Measurements from ENCODE around the gene AKAP12.
"Not testable (repeated sequence)": the region's sequence is repeated elsewhere in the genome, so short reads cannot be mapped to it uniquely, and the experiment has no call there.

The AKAP12 gene

DNA sequence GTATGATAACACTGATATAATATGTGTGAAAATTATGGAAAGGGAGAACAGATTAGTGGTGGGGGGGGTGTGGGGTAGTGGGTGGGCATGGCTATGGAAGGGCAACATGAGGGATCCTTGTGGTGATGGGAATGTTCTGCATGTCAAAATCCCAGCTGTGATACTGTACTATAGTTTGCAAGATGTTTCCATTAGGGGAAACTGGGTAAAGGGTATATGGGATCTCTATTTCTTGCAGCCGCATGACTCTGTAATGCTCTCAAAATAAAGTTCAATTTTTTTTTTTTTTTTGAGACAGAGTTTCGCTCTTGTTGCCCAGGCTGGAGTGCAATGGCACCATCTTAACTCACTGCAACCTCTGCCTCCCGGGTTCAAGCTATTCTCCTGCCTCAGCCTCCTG lies 137.3 kb downstream of the AKAP12 start:
- H3K4me2 ChIP-seq = peak overlapping the region; percentile 52; the same call in 1 of the 2 replicates

DNA sequence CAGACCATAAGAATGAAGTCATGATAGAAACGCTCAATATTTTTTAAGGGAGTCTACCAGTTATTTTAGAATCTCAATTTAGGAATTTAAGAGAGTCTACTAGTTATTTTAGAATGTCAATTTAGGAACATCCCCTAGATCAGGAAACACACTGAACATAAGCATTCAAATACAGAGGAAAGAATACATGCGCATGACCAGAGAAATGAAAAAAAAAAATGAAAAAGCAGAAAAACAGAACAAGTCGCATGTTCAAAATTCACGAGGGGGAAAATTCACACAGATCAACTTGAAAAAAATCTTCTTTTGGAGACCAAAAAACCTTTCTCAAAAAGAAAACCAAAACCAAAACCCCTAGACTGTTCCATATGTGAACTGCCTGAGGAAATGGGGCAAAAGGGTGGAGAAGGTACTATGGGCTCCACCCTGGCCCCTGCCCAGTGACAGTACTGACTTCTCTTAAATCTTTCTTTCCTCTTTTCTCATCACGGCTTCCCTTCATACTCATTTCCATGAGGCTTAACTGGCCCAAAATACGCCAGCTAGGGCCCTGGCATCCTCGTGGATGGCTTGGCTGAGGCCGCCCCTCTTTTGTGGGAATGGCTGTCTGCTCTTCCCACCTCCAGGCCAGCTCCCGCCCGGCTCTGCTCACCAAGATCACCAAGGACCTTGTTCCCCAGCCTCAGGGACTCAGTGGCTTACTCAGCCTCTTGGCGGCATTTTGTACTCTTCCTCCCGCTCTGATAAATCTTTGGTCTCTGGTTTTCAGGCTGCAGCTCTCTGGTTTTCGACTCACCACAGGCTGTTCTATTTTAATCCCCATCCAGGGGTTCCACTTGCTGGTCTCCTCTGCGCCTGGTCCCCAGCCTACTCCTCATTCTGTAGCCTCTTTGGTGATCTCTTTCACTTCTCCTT lies 140.4 kb downstream of the AKAP12 start:
- H3K4me1 ChIP-seq (ENCODE audit: low read depth, poor library complexity, severe bottlenecking) = peaks cover 71% of the 10 kb centered on the region
- peak overlapping the region; percentile 57 for H2AFZ ChIP-seq (ENCODE audit: low read depth)
- H3K36me3 ChIP-seq (ENCODE audit: insufficient read depth) = no peaks in the 10 kb centered on the region
- H3K4me3 ChIP-seq (IDR thresholded peaks at IDR 0.05; ENCODE audit: insufficient read depth, low read depth, low read length) = no peak overlapping the region
- H3K27ac ChIP-seq = peak overlapping the region; percentile 93
- H3K79me2 ChIP-seq (ENCODE audit: insufficient read depth, low read depth) = peaks cover 89% of the 10 kb centered on the region
- peak overlapping the region; percentile 98 for H3K4me2 ChIP-seq
- H3K27me3 ChIP-seq (ENCODE audit: insufficient read depth, low read depth) = no peaks in the 10 kb centered on the region
- peak overlapping the region; percentile 89 for H3K9ac ChIP-seq
- TF ChIP-seq, protein P1, sequence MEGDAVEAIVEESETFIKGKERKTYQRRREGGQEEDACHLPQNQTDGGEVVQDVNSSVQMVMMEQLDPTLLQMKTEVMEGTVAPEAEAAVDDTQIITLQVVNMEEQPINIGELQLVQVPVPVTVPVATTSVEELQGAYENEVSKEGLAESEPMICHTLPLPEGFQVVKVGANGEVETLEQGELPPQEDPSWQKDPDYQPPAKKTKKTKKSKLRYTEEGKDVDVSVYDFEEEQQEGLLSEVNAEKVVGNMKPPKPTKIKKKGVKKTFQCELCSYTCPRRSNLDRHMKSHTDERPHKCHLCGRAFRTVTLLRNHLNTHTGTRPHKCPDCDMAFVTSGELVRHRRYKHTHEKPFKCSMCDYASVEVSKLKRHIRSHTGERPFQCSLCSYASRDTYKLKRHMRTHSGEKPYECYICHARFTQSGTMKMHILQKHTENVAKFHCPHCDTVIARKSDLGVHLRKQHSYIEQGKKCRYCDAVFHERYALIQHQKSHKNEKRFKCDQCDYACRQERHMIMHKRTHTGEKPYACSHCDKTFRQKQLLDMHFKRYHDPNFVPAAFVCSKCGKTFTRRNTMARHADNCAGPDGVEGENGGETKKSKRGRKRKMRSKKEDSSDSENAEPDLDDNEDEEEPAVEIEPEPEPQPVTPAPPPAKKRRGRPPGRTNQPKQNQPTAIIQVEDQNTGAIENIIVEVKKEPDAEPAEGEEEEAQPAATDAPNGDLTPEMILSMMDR (conservative IDR thresholded peaks at IDR 0.05; ENCODE audit: low read depth, low read length) = no peak
- H4K20me1 ChIP-seq (ENCODE audit: insufficient read depth) = no peaks in the 10 kb centered on the region

More for the DNA sequence above, 137.3 kb downstream of the AKAP12 start:
- Histone ChIP-seq H3K4me1 (ENCODE audit: low read depth, poor library complexity, severe bottlenecking) (peaks cover 67% of the 10 kb centered on the region), H3K79me2 (ENCODE audit: insufficient read depth, low read depth) (peaks cover 75% of the 10 kb centered on the region), H3K9ac (no peak overlapping the region), H3K36me3 (ENCODE audit: insufficient read depth) (no peaks in the 10 kb centered on the region), H4K20me1 (ENCODE audit: insufficient read depth) (no peaks in the 10 kb centered on the region), H3K4me3 (IDR thresholded peaks at IDR 0.05; ENCODE audit: insufficient read depth, low read depth, low read length) (no peak overlapping the region), H2AFZ (ENCODE audit: low read depth) (no peak overlapping the region), H3K27ac (peak overlapping the region; percentile 7; the same call in 1 of the 2 replicates), H3K27me3 (ENCODE audit: insufficient read depth, low read depth) (no peaks in the 10 kb centered on the region)
- TF ChIP-seq, protein P1 (conservative IDR thresholded peaks at IDR 0.05; ENCODE audit: low read depth, low read length) = no peak

DNA sequence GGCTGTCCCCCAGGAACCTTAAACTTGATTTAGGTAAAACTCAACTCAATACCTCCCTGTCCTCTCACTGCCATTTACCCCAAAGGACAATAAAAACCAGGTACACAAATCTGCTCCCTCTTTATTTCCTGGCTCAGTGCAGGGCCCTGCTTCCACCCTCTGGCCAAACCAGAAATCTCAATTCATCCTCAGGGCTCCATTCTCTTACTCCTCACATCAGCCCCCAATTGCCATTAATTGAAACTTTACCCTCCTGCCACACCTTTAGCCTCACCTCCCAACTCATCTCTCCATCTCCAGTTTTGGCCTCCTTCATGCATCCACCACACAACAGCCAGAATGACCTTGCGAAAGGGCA lies 141.1 kb downstream of the AKAP12 start:
- H3K79me2 ChIP-seq (ENCODE audit: insufficient read depth, low read depth) = peaks cover 89% of the 10 kb centered on the region
- no peak overlapping the region for H3K4me3 ChIP-seq (IDR thresholded peaks at IDR 0.05; ENCODE audit: insufficient read depth, low read depth, low read length)
- H3K4me2 ChIP-seq = peak overlapping the region; percentile 98
- peak overlapping the region; percentile 57 for H2AFZ ChIP-seq (ENCODE audit: low read depth)
- H3K27ac ChIP-seq = peak overlapping the region; percentile 93
- no peaks in the 10 kb centered on the region for H3K27me3 ChIP-seq (ENCODE audit: insufficient read depth, low read depth)
- H4K20me1 ChIP-seq (ENCODE audit: insufficient read depth) = no peaks in the 10 kb centered on the region
- TF ChIP-seq, protein P1 (conservative IDR thresholded peaks at IDR 0.05; ENCODE audit: low read depth, low read length) = no peak
- H3K9ac ChIP-seq = peak overlapping the region; percentile 89
- peaks cover 71% of the 10 kb centered on the region for H3K4me1 ChIP-seq (ENCODE audit: low read depth, poor library complexity, severe bottlenecking)
- no peaks in the 10 kb centered on the region for H3K36me3 ChIP-seq (ENCODE audit: insufficient read depth)

DNA sequence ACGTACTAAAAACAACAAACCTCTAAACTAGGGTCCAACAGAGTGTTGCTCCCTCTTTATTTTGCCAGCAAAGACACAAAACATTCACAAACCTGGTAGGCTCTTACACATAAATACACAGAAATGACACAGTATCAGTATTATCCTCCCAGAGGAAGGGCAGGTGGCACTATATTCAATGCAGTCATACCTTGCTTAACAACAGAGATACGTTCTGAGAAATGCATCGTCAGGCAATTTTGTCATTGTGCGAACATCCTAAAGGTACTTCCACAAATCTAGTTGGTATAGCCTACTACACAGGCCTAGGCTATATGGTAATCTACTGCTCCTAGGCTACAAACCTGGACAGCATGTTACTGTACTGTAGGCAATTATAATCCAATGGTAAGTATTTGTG lies 142.0 kb downstream of the AKAP12 start:
- Histone ChIP-seq H4K20me1 (ENCODE audit: insufficient read depth) (no peaks in the 10 kb centered on the region), H3K27me3 (ENCODE audit: insufficient read depth, low read depth) (no peaks in the 10 kb centered on the region), H3K36me3 (ENCODE audit: insufficient read depth) (no peaks in the 10 kb centered on the region), H3K9ac (no peak overlapping the region), H3K4me2 (peak overlapping the region; percentile 29; the same call in 1 of the 2 replicates), H2AFZ (ENCODE audit: low read depth) (no peak overlapping the region), H3K4me1 (ENCODE audit: low read depth, poor library complexity, severe bottlenecking) (peaks cover 71% of the 10 kb centered on the region), H3K79me2 (ENCODE audit: insufficient read depth, low read depth) (peaks cover 89% of the 10 kb centered on the region), H3K4me3 (IDR thresholded peaks at IDR 0.05; ENCODE audit: insufficient read depth, low read depth, low read length) (no peak overlapping the region), H3K27ac (peak overlapping the region; percentile 93; the same call in 1 of the 2 replicates)
- TF ChIP-seq, protein P1 (conservative IDR thresholded peaks at IDR 0.05; ENCODE audit: low read depth, low read length) = no peak

DNA sequence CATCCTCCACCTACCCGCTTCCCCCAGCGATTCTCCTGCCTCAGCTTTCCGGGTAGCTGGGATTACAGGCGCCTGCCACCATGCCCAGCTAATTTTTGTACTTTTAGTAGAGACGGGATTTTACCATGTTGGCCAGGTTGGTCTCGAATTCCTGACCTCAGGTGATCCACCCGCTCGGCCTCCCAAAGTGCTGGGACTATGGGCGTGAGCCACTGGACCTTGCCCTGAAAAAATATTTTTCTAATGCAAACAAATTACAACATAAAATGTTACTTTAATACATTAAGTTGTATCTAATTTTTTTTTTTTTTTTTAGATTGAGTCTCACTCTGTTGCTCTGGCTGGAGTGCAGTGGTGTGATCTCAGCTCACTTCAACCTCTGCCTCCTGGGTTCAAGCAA lies 142.9 kb downstream of the AKAP12 start:
- not testable (repeated sequence) for H4K20me1 ChIP-seq (ENCODE audit: insufficient read depth); H3K27me3 ChIP-seq (ENCODE audit: insufficient read depth, low read depth)

More for the DNA sequence above, 142.9 kb downstream of the AKAP12 start:
- H3K4me2 ChIP-seq; H3K4me3 ChIP-seq (IDR thresholded peaks at IDR 0.05; ENCODE audit: insufficient read depth, low read depth, low read length); H3K9ac ChIP-seq; H3K27ac ChIP-seq; H3K36me3 ChIP-seq (ENCODE audit: insufficient read depth); H2AFZ ChIP-seq (ENCODE audit: low read depth): not testable (repeated sequence)
- H3K4me1 ChIP-seq (ENCODE audit: low read depth, poor library complexity, severe bottlenecking) = peaks cover 65% of the 10 kb centered on the region
- H3K79me2 ChIP-seq (ENCODE audit: insufficient read depth, low read depth) = peaks cover 89% of the 10 kb centered on the region
